GM23338 (cell line): ENCODE results near the gene RIC3. TPM values are rescaled to one million over a fixed set of nuclear protein-coding genes. Genes with fewer than 3 reads are reported as not detected.

Source experiments
- ATAC-seq: fragments of 200-7000 bp; cut with Tn5 transposase; 3 replicates; pipeline ENCODE4 v1.9.1; 2020
- DNase-seq: peaks from one replicate; pipeline ENCODE4 v3.0.0-alpha.2; 2015; ENCODE audit warnings: low spot score
- H2AFZ ChIP-seq: fragments of 200-600 bp; sonication (generic); 2 replicates; pipeline ENCODE4 v1.8.0; 2016; ENCODE audit warnings: antibody characterized with exemption, mild to moderate bottlenecking, moderate library complexity
- H3F3A ChIP-seq: fragments of 200-600 bp; sonication (generic); replicated peaks from 2 replicates; pipeline ENCODE4 v1.8.0; 2017; ENCODE audit warnings: antibody characterized with exemption, mixed run types, low read depth
- H3K27ac ChIP-seq: fragments of 200-600 bp; sonication (generic); 2 replicates; pipeline ENCODE4 v1.6.1; 2016; ENCODE audit warnings: low read depth
- H3K27me3 ChIP-seq: fragments of 200-600 bp; sonication (generic); 2 replicates; pipeline ENCODE4 v1.8.0; 2016; ENCODE audit warnings: mild to moderate bottlenecking, mixed run types, moderate library complexity; ENCODE audit not compliant: insufficient read depth
- H3K36me3 ChIP-seq: fragments of 200-600 bp; sonication (generic); 2 replicates; pipeline ENCODE4 v1.8.0; 2016; ENCODE audit warnings: mild to moderate bottlenecking; ENCODE audit not compliant: insufficient read depth
- H3K4me1 ChIP-seq: fragments of 200-600 bp; sonication (generic); 2 replicates; pipeline ENCODE4 v1.8.0; 2016; ENCODE audit warnings: mild to moderate bottlenecking, moderate library complexity; ENCODE audit not compliant: insufficient read depth
- H3K4me2 ChIP-seq: fragments of 200-600 bp; sonication (generic); 2 replicates; pipeline ENCODE4 v1.7.1; 2017; ENCODE audit warnings: mixed run types
- H3K4me3 ChIP-seq: fragments of 200-600 bp; sonication (generic); 2 replicates; pipeline ENCODE4 v1.6.1; 2016; ENCODE audit warnings: mixed run types
- H3K79me2 ChIP-seq: fragments of 200-600 bp; sonication (generic); replicated peaks from 2 replicates; pipeline ENCODE4 v1.8.0; 2017; ENCODE audit warnings: mild to moderate bottlenecking; ENCODE audit not compliant: insufficient read depth
- H3K9me2 ChIP-seq: fragments of 200-600 bp; sonication (generic); 2 replicates; pipeline ENCODE4 v1.8.0; 2017; ENCODE audit not compliant: insufficient read depth
- H4K20me1 ChIP-seq: fragments of 200-600 bp; sonication (generic); replicated peaks from 2 replicates; pipeline ENCODE4 v1.8.0; 2017; ENCODE audit warnings: mild to moderate bottlenecking; ENCODE audit not compliant: insufficient read depth
- H3K27ac Mint-ChIP-seq: 2 replicates; pipeline ENCODE4 v1.8.0; 2020; ENCODE audit warnings: inconsistent platforms, mild to moderate bottlenecking, moderate library complexity, mixed read lengths
- H3K27me3 Mint-ChIP-seq: 3 replicates; pipeline ENCODE4 v1.8.0; 2022; ENCODE audit warnings: low read depth, mild to moderate bottlenecking, moderate library complexity, mixed read lengths, inconsistent platforms; ENCODE audit not compliant: insufficient read depth, poor library complexity
- H3K36me3 Mint-ChIP-seq: 3 replicates; pipeline ENCODE4 v1.8.0; 2021; ENCODE audit warnings: low read depth, mild to moderate bottlenecking, inconsistent platforms, moderate library complexity, mixed read lengths
- H3K4me1 Mint-ChIP-seq: 3 replicates; pipeline ENCODE4 v1.8.0; 2020; ENCODE audit warnings: mild to moderate bottlenecking, inconsistent platforms, mixed read lengths
- H3K4me3 Mint-ChIP-seq: 3 replicates; pipeline ENCODE4 v1.8.0; 2021; ENCODE audit warnings: moderate library complexity, mild to moderate bottlenecking, inconsistent platforms, mixed read lengths
- H3K9me3 Mint-ChIP-seq: 3 replicates; pipeline ENCODE4 v1.8.0; 2020; ENCODE audit warnings: moderate library complexity, mild to moderate bottlenecking, inconsistent platforms, mixed read lengths
- CTCF ChIP-seq, 2 experiments: fragments of 200-600 bp in 1 of 2; sonication (generic) in 1 of 2; conservative IDR thresholded peaks; 2 replicates each; pipeline versions ENCODE4 v1.5.1 to v1.6.1; 2016 to 2017; ENCODE audit warnings: antibody characterized with exemption in 2 of 2, low read depth in 2 of 2, mild to moderate bottlenecking in 2 of 2, moderate library complexity in 1 of 2
- ETS1 ChIP-seq: IDR thresholded peaks from 2 replicates; pipeline ENCODE4 v1.6.1; 2016; ENCODE audit warnings: antibody characterized with exemption
- EZH2 ChIP-seq: fragments of 200-600 bp; sonication (generic); IDR thresholded peaks from one replicate; pipeline ENCODE4 v1.8.0; 2017; ENCODE audit warnings: antibody characterized with exemption, mild to moderate bottlenecking, low read depth; ENCODE audit not compliant: unreplicated experiment
- EZH2phosphoT487 ChIP-seq: fragments of 200-600 bp; sonication (generic); IDR thresholded peaks from one replicate; pipeline ENCODE4 v1.8.1; 2018; ENCODE audit warnings: antibody characterized with exemption; ENCODE audit not compliant: unreplicated experiment
- POLR2AphosphoS5 ChIP-seq: IDR thresholded peaks from 2 replicates; pipeline ENCODE4 v1.6.1; 2016; ENCODE audit warnings: antibody characterized with exemption, low read depth
- ZNF331 ChIP-seq: fragments of 250-450 bp; sonication (Bioruptor Pico); IDR thresholded peaks from 2 replicates; pipeline ENCODE4 v1.5.0; 2020; ENCODE audit warnings: low read depth, mild to moderate bottlenecking, moderate library complexity
- polyA plus RNA-seq: library from polyadenylated mRNA; unstranded; fragments of >200 nt; fragmentation: Nextera tagmentation; extraction: Ambion mirVana; gene quantifications from 2 replicates; pipeline ENCODE4 v1.2.1, GENCODE V29; 2016
- total RNA-seq: library from RNA; depleted of rRNA; stranded (reverse); fragments of >200 nt; shearing (Covaris generic); gene quantifications from 2 replicates; pipeline ENCODE4 v1.2.3, GENCODE V29; 2014

The RIC3 gene
- total and polyA plus RNA-seq, 2 experiments from 2014 or later = 17.8 to 21.3 TPM

GRCh38 chr11:8092587-8093424, 76.0 kb downstream of the RIC3 start:
- no peak overlapping the region for H2AFZ ChIP-seq
- no peaks in the 10 kb centered on the region for H3F3A ChIP-seq
- no peaks in the 10 kb centered on the region for H3K9me2 ChIP-seq
- 0 out of 2 replicates have a peak, but pooled peaks cover 3% of the 10 kb centered on the region for H3K79me2 ChIP-seq
- peak; percentile 73 for ATAC-seq
- TF ChIP-seq ZNF331 (no peak), CTCF (conservative IDR thresholded peaks at IDR 0.05; ENCODE audit: low read depth in 2 of 2) (peak; percentile 77 to 82), EZH2phosphoT487 (no peak)
- no peaks in the 10 kb centered on the region for H3K27me3 ChIP-seq
- H3K36me3 ChIP-seq = peaks cover 4% of the 10 kb centered on the region; the same call in 1 of the 2 replicates
- H3K4me2 ChIP-seq = no peak overlapping the region
- H4K20me1 ChIP-seq = peaks cover 3% of the 10 kb centered on the region; the same call in 1 of the 2 replicates
- H3K4me1 ChIP-seq = no peaks in the 10 kb centered on the region
- no peaks in the 10 kb centered on the region; the same call in 2 of the 3 replicates for H3K9me3 Mint-ChIP-seq
- H3K27ac Mint-ChIP-seq = no peak overlapping the region; the same call in 1 of the 2 replicates
- H3K4me3 Mint-ChIP-seq = no peak overlapping the region
- no peak overlapping the region for H3K4me3 ChIP-seq
- peaks cover 19% of the 10 kb centered on the region for H3K36me3 Mint-ChIP-seq
- peaks cover 4% of the 10 kb centered on the region; the same call in 1 of the 3 replicates for H3K4me1 Mint-ChIP-seq
- peaks cover 7% of the 10 kb centered on the region for H3K27me3 Mint-ChIP-seq
- peak; percentile 92 for DNase-seq
- H3K27ac ChIP-seq = no peak overlapping the region

GRCh38 chr11:8091721-8092120, 77.1 kb downstream of the RIC3 start:
- ATAC-seq (no peak), DNase-seq (no peak)
- no peak overlapping the region for H3K27ac Mint-ChIP-seq
- H3F3A ChIP-seq = no peaks in the 10 kb centered on the region
- no peak overlapping the region for H3K4me2 ChIP-seq
- TF ChIP-seq EZH2 (no peak), ETS1 (no peak), POLR2AphosphoS5 (no peak), EZH2phosphoT487 (no peak)
- peaks cover 6% of the 10 kb centered on the region for H3K79me2 ChIP-seq
- H3K4me1 ChIP-seq = peaks cover 4% of the 10 kb centered on the region
- no peak overlapping the region for H3K4me3 Mint-ChIP-seq
- no peaks in the 10 kb centered on the region for H3K36me3 ChIP-seq
- H3K27me3 ChIP-seq = no peaks in the 10 kb centered on the region
- H3K27me3 Mint-ChIP-seq = peaks cover 5% of the 10 kb centered on the region
- no peaks in the 10 kb centered on the region; the same call in 2 of the 3 replicates for H3K9me3 Mint-ChIP-seq
- no peaks in the 10 kb centered on the region for H3K9me2 ChIP-seq
- no peak overlapping the region for H3K27ac ChIP-seq
- peaks cover 11% of the 10 kb centered on the region for H3K4me1 Mint-ChIP-seq
- H4K20me1 ChIP-seq = peaks cover 5% of the 10 kb centered on the region; the same call in 1 of the 2 replicates
- no peak overlapping the region for H2AFZ ChIP-seq
- H3K4me3 ChIP-seq = no peak overlapping the region
- peaks cover 16% of the 10 kb centered on the region; the same call in 2 of the 3 replicates for H3K36me3 Mint-ChIP-seq
